ENCODE data around the gene PRR5L.

- TF ChIP-seq POLR2A (IDR thresholded peaks at IDR 0.05) (no peak), EP300 (IDR thresholded peaks at IDR 0.05) (no peak)
Observed at GRCh38 chr11:36460220-36460619, 164.1 kb downstream of the PRR5L start.
